Breast epithelium (tissue), 3 donors: Measurements from ENCODE around the gene PLD1.

Source experiments
- CTCF ChIP-seq, 3 donors: fragments of 450-650 bp; IDR thresholded peaks; one replicate each; pipeline ENCODE4 v1.5.1; 2016 to 2017; ENCODE audit warnings: antibody characterized with exemption in 3 of 3, mild to moderate bottlenecking in 3 of 3, moderate library complexity in 3 of 3
- POLR2A ChIP-seq: fragments of 450-650 bp; IDR thresholded peaks from one replicate; pipeline ENCODE4 v1.6.1; 2016; ENCODE audit warnings: antibody characterized with exemption, mild to moderate bottlenecking, moderate library complexity
- POLR2AphosphoS5 ChIP-seq, 3 donors: sonication (generic); formaldehyde crosslinking; IDR thresholded peaks; one replicate each; pipeline ENCODE4 v1.6.1; 2017; ENCODE audit warnings: antibody characterized with exemption in 3 of 3

- TF ChIP-seq CTCF (IDR thresholded peaks at IDR 0.05) (no peak), POLR2AphosphoS5 (IDR thresholded peaks at IDR 0.05) (no peak), POLR2A (no peak)
These were observed 25.3 kb downstream of the PLD1 start for GRCh38 chr3:171784937-171785336.
